ENCODE data around the gene B4GALT7. TPM values are rescaled to one million over a fixed set of nuclear protein-coding genes. Genes with fewer than 3 reads are reported as not detected.

Gene B4GALT7
- total RNA-seq, 1 donor from 2014 or later: 40.7 TPM

GRCh38 chr5:177608243-177609075 lies 8.5 kb downstream of the B4GALT7 start:
- H3K36me3 ChIP-seq (ENCODE audit: control insufficient read depth, insufficient read depth, low read length): no peaks in the 10 kb centered on the region
- H3K4me3 ChIP-seq (ENCODE audit: low read depth, low read length): no peak overlapping the region
- no peaks in the 10 kb centered on the region for H3K27me3 ChIP-seq (ENCODE audit: control insufficient read depth, insufficient read depth, low read length)
- no peak for DNase-seq (ENCODE audit: low read depth)
- no peak for TF ChIP-seq CTCF (IDR thresholded peaks at IDR 0.05; ENCODE audit: insufficient read depth, low read length, poor library complexity, severe bottlenecking)

- no peak for TF ChIP-seq CTCF (IDR thresholded peaks at IDR 0.05; ENCODE audit: insufficient read depth, low read length, poor library complexity, severe bottlenecking)
- H3K4me3 ChIP-seq (ENCODE audit: low read depth, low read length): no peak overlapping the region
These were observed 9.4 kb downstream of the B4GALT7 start for GRCh38 chr5:177609076-177610059.

GRCh38 chr5:177610131-177610769 lies 10.3 kb downstream of the B4GALT7 start:
- DNase-seq (ENCODE audit: low read depth): no peak
- Histone ChIP-seq H3K27me3 (ENCODE audit: control insufficient read depth, insufficient read depth, low read length) (no peaks in the 10 kb centered on the region), H3K36me3 (ENCODE audit: control insufficient read depth, insufficient read depth, low read length) (no peaks in the 10 kb centered on the region), H3K4me3 (ENCODE audit: low read depth, low read length) (no peak overlapping the region)
- TF ChIP-seq CTCF (IDR thresholded peaks at IDR 0.05; ENCODE audit: insufficient read depth, low read length, poor library complexity, severe bottlenecking): no peak

More at GRCh38 chr5:177609076-177610059, 9.4 kb downstream of the B4GALT7 start:
- DNase-seq (ENCODE audit: low read depth): no peak
- H3K27me3 ChIP-seq (ENCODE audit: control insufficient read depth, insufficient read depth, low read length): no peaks in the 10 kb centered on the region
- H3K36me3 ChIP-seq (ENCODE audit: control insufficient read depth, insufficient read depth, low read length): no peaks in the 10 kb centered on the region

GRCh38 chr5:177610770-177611445 lies 11.0 kb downstream of the B4GALT7 start:
- no peak for DNase-seq (ENCODE audit: low read depth)
- Histone ChIP-seq H3K27me3 (ENCODE audit: control insufficient read depth, insufficient read depth, low read length) (no peaks in the 10 kb centered on the region), H3K36me3 (ENCODE audit: control insufficient read depth, insufficient read depth, low read length) (no peaks in the 10 kb centered on the region), H3K4me3 (ENCODE audit: low read depth, low read length) (no peak overlapping the region)
- no peak for TF ChIP-seq CTCF (IDR thresholded peaks at IDR 0.05; ENCODE audit: insufficient read depth, low read length, poor library complexity, severe bottlenecking)

GRCh38 chr5:177611446-177612214 lies 11.7 kb downstream of the B4GALT7 start:
- no peaks in the 10 kb centered on the region for H3K27me3 ChIP-seq (ENCODE audit: control insufficient read depth, insufficient read depth, low read length)
- H3K36me3 ChIP-seq (ENCODE audit: control insufficient read depth, insufficient read depth, low read length): no peaks in the 10 kb centered on the region
- no peak overlapping the region for H3K4me3 ChIP-seq (ENCODE audit: low read depth, low read length)
- no peak for TF ChIP-seq CTCF (IDR thresholded peaks at IDR 0.05; ENCODE audit: insufficient read depth, low read length, poor library complexity, severe bottlenecking)
- no peak for DNase-seq (ENCODE audit: low read depth)

Measured in kidney epithelial cell (primary cell).